Smooth muscle cell of the brain vasculature (primary cell): ENCODE data around the gene MLH1.
"Not testable (repeated sequence)": the region's sequence is repeated elsewhere in the genome, so short reads cannot be mapped to it uniquely, and the experiment has no call there.

ENCODE experiments used
- DNase-seq: peaks from one replicate; pipeline ENCODE4 v3.0.0-alpha.2; 2012; ENCODE audit warnings: low read depth, low spot score

MLH1 gene

DNA sequence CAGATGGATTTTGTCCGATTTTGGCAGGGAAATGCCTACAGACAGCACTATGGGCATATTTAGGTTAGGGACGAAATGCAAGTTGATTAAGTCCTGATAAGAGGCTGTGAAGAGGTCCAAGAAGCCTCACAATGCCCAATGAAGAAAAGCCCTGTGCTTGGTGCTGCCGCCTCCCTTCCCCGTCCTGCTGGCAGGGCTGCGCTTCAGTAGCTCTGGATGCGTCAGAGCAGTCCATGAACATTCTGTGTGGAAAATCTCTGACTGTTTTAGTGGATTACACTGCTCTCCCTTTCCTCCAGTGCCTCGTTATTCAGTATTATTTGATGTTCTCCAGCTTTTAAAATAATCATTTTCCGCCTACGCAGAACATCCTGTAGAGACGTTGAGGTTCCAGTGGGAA, 39.6 kb downstream of the MLH1 start:
- no peak for DNase-seq

DNA sequence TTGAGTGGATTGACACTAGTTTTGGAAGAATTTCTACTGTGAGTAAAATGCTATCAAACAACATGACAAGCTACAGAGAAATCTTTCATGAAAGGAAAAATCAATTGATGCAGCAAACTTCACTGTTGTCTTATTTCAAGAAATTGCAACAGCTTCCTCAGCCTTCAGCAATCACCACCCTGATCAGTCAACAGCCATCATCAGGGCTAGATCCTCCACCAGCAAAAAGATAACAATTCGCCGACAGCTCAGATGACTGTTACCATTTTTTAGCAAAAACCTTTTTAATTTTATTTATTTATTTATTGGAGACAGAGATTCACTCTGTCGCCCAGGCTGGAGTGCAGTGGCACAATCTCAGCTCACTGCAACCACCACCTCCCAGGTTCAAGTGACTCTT, 44.0 kb downstream of the MLH1 start:
- no peak for DNase-seq

DNA sequence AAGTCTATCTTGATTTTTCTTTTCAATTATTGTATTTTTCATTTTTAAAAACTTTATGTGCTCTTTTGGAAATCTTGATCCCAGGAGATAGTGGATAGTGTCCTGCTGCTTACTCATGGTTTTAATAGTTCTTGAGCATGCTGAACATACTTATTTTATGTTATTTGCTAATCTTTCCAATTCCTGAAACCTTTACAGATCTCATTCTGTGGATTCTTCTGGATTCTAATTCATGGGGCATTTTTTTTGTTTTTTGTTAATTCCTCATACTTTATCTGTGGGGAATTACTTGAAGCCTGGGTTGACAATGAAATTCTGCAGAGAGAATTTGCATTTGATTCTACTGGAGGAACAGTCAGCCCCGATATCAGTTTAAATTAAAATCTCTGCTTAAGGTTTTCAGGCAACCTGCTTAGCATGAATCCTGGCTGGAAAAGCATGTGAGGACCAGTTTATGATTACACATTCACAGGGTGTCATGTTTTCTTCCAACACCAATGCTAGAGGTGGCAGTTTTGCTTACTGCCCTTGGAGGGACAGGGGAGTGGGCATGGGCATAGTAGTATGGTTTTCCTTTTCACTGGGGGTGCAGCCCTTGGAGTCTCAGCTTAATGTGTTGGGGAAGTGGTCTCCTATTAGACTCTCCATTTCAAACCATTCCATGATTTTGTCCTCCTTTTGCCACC, 46.0 kb downstream of the MLH1 start:
- DNase-seq = no peak

DNA sequence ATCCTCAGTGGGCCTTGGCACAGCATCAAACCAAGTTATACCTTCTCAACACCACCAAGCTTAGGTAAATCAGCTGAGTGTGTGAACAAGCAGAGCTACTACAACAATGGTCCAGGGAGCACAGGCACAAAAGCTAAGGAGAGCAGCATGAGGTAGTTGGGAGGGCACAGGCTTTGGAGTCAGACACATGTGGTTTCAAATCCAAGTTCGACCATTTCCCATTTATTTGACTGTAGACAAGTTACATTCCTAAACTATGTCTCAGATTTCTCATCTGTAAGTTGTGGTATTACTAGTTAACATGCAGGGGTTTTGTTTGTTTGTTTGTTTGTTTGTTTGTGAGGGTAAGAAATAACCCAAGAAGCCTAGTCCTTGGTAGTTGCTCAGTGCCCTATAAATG, 46.9 kb downstream of the MLH1 start:
- DNase-seq = no peak

DNA sequence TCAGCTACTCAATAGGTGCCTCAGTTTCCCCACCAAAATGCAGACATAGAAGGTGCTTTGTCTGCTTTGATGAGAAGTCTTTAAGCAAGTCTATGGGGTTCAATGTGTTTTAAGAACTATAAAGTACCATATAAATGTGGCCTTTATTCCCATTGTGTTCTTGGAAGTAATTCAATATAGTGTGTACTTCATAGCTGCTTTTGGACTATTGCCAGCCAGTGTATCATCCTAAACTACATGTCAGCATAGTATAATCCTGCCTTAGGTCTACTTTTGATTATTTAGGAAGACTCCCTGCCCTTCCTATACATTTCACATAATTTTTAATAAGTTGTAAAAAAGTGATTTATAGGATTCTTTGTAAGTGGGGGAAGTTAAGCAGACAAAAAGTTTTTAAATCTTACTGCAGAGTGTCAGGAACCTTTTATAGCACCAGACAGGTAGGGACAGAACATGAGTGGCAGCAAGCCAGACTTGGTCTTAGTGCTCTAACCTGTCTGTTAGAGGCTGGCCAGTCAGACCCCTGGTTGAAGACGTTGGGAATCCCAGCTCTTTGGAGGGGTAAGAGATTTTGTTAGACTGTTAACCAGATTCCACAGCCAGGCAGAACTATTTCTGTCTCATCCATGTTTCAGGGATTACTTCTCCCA, 48.4 kb downstream of the MLH1 start:
- DNase-seq = no peak

DNA sequence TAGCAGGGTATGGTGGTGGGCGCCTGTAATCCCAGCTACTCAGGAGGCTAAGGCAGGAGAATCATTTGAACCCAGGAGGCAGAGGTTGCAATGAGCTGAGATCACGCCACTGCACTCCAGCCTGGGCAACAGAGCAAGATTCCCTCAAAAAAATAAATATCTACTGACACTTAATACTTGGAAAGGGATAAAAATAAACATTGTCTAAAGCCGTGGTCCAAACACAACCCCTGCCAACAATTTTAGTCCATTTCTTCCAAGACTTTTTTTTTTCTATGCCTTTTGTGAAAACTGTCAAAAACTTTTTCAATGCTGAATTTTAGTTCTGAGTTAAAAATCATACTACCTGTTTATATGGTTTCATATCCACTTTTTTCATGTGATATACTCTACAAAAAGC, 49.4 kb downstream of the MLH1 start:
- not testable (repeated sequence) for DNase-seq

DNA sequence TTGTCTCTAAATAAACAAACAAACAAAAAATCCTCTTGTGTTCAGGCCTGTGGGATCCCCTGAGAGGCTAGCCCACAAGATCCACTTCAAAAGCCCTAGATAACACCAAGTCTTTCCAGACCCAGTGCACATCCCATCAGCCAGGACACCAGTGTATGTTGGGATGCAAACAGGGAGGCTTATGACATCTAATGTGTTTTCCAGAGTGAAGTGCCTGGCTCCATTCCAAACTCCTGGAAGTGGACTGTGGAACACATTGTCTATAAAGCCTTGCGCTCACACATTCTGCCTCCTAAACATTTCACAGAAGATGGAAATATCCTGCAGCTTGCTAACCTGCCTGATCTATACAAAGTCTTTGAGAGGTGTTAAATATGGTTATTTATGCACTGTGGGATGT, 57.0 kb downstream of the MLH1 start:
- DNase-seq = no peak

DNA sequence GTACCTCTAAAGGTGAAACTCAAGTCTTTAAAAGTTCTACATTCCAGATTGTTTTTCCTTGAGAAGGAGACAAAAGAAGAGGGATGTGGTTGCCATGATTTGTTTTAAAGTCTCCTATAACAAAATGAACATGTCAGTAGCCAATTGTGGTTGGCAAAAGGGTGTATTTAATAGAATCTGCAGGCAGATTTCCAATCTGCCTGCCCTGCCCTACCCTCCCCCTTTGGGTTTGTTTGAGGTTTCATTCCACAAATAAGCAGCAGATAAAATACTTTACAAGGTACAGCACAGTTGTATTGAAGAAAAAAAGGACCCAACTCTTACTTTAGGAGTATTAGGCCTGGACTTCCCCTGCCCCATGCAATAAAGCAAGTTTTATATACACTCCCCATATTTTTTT, 59.5 kb downstream of the MLH1 start:
- DNase-seq = no peak

DNA sequence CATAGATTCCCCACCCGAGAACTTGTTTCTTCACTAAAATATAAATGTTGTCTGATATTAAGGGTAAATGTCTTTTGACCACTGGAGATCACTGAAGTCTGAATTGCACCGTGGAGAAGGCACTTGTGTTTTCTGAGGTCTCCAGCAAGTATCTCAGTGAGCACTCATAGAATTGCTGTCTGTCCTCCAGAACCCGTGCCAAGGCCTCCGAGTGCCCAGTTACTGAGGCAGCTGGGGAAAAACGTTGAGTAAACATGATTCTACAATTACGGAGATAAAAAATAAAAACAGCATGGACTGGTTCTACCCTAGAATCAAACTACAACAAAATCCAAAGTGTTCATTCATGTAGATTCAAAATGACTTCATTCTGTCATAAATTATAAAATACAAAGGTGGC, 60.0 kb downstream of the MLH1 start:
- DNase-seq = no peak

DNA sequence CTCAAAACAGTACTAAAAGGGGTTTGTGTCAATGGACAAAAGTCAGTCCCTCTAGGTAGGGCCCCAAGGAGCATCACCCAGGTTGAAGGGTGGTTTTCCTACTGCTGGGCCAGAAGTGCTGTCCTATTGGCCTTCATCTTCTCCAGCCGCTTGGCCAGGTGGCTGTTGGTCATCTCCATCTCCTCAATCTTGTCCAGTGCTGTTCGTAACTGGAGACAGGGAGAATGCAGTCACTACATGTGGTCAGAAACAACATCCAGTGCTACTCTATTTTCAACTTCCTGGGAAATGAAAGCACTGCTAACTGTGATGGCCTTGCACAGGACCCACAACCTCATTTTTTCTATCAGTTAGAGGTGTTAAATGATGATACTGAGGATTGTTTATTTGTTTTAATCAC, 60.4 kb downstream of the MLH1 start:
- no peak for DNase-seq

DNA sequence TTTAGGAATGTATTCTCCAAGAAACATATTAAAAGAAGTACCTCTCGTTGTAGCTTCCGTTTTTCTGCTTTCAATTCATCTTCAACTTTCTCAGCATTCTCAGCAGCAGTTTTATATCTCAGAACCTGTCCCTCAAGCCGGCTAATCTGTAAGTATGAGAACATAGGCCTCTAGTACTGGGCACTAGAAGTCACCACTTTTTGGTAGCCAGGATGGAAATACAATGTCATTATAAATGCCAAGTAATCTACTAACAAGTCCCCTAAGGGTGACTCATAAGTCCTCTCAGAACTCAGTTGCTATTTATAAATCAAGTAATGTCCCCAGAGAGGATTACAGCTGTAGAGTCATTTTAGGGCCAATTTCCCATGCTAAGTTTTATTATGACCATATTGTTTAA, 61.1 kb downstream of the MLH1 start:
- DNase-seq = no peak

DNA sequence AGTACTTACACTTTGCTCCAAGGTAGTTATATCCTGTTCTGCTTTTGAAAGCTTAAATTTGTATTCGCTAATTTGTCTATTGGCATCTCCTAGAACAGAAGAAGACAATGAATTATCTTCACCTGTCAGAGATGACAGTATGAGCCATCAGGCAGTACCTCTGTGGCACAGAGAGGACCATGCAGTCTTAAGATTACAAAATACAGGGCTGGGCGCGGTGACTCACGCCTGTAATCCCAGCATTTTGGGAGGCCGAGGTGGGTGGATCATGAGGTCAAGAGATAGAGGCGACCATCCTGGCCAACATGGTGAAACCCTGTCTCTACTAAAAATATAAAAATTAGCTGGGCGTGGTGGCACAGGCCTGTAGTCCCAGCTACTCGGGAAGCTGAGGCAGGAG, 61.8 kb downstream of the MLH1 start:
- DNase-seq = not testable (repeated sequence)

DNA sequence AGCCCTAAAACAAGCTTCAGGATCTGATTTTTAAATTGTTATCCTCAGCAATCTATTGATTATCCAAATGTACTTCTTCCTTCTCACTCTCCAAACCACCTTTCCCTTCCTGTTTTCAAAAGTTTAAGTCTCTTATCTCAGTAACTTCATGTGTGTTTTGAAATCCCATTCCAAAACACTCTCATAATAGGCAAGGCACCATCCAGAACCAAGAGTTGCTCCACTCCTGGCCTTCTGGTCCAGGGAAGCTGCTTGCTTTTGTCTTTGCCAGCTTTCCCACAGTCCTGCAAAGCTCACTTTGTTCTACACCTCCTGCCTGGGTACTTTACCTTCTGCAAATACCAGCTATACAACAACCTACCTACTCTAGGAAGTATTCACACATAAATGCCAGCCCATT, 63.5 kb downstream of the MLH1 start:
- DNase-seq = no peak

DNA sequence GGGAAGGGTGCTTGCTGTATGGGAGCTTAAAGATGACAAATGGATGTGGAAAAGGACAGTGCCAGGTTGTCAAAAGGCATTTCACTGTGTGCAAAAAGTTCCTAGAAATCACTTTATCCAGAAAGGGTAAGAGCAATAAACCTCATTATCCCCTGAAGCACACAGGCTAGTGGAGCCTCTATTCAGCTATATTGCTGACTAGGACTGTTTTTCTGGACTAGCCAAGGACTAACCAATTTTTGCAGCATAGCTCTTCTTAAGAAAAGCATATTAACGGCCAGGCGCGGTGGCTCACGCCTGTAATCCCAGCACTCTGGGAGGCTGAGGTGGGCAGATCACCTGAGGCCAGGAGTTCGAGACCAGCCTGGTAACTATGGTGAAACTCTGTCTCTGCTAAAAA, 64.8 kb downstream of the MLH1 start:
- DNase-seq = no peak

DNA sequence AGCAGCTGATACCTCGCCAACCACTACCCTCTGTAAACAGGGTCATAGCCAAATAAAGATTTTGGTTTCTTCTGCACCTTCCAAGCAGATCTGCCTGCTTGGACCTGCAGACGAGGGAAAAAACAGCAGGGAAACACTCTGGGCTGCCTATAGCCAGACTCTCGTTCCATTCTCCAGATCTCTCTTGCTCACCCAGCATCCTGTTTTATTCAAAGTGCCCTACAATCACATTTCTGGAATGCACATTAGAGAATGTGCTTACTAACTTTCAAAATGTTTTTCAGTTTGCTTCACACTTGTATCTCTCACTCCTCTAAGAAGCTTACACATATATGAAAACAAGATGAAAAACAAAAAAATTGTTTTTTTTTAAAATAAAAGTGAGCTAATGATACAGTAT, 71.4 kb downstream of the MLH1 start:
- DNase-seq = no peak

DNA sequence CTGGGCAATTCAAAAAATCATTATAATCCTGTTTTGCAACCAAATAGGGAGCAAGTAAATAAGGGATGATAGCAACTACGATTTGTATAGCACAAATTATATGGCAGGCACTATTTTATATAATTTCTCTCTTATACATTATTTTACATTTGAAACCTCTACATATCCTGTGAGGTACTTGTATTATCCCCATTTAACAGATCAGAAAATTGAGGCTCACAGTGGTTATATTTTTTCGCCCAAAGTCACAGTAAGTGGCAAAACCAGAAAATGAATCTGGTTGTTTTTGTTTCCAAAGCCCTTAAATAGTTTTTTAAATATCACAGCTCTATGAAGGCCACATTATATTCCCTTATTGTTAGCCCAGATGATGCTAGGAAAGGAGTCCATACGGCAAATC, 74.3 kb downstream of the MLH1 start:
- DNase-seq = no peak

DNA sequence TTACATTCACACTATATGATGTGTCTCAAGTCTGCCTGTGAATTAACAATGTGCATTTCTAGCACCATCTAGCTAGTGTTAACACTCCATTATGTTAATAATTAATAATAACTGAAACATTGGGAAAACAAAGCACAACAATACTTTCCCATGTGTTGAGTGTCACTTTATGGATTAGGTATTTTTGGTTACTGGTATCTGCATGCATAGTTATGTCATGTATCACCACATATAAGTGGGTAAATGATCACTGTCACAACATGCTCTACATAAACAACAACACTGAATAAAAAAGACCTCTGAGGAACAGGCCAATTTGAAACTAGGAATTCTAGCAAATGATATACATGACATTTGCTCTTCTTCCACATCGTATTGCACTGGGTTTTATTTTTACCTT, 74.7 kb downstream of the MLH1 start:
- DNase-seq = no peak

DNA sequence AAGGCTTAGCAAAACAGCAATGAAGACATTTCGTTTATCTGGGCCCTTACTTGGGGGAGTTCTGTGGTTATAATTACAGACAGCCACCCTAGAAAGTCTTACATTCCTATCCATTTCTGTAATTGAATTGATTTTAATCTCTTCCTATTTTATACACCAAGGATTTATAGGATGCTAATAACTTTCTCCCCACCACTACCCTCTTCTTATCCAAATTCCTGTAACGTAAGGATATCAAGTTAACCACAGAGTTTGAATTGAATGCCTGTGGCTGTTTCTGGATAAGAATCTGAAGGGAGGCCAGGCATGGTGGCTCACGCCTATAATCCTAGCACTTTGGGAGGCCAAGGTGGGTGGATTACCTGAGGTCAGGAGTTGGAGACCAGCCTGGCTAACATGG, 78.6 kb downstream of the MLH1 start:
- no peak for DNase-seq

DNA sequence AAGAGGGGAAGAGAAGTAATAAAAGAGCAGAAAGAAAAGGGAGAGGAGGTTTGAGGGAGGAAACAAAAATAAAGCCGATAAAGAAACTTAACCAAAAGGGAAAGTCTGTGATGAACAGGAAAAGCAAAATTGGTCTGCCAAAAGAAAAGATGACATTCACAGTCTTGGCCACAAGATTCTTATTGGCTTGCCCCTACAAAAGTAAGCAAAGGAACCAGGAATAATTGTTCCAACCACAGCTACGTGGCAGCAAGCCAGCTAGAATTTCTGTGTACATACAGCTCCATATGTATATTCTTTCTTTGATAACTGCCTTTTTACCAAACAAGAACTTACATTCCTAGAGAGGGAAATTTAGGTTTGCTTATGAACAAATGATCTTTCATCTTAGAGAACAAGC, 79.6 kb downstream of the MLH1 start:
- peak; percentile 44 for DNase-seq

DNA sequence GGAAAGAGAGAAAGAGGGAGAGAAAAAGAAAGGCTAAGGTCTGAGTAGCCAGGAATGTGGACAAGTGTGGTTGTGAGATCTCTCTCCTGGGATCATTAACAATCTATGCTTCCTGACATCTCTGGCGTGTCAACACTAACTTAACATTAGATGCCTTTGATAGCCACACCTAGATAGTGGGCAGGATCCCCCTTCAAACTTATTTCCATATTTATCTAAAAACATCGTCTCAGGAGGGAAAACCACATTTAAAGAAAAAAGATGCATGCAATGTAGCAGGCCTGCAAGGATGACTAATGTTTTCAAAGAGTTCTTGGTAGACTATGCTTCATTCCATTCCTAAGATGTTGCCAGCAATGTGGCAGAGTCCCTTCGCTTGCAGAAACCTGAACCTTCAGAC, 80.9 kb downstream of the MLH1 start:
- DNase-seq = peak; percentile 23

DNA sequence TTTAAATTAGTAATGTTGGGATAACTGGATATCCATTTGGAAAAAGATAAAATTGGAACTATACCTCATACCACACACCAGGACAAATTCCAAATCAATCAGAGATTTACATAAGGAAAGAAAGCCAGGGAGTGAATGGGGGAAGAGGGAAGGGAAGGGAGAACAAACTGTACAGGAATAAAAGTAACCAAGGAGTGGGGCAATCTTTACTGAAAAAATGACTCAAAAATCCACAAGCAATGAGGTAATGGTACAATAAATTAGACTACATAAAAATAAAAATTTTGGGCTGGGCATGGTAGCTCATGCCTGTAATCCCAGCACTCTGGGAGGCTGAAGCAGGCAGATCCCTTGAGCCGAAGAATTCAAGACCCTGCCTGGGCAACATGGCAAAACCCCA, 82.6 kb downstream of the MLH1 start:
- no peak for DNase-seq

DNA sequence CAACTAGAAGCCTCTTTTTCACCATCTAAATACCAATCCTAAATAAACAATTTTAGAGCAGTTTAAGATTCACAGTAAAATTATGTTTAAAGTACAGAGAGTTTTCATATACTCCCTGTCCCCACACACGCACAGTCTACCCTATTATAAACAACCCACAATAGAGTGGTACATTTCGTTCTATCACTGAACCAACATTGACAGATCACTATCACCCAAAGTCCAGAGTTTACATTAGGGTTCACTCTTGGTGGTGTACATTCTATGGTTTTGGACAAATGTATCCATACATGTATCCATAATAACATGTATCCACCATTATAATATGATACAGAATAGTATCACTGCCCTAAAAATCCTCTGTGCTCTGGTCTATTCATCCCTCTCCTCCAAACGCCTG, 89.0 kb downstream of the MLH1 start:
- no peak for DNase-seq

DNA sequence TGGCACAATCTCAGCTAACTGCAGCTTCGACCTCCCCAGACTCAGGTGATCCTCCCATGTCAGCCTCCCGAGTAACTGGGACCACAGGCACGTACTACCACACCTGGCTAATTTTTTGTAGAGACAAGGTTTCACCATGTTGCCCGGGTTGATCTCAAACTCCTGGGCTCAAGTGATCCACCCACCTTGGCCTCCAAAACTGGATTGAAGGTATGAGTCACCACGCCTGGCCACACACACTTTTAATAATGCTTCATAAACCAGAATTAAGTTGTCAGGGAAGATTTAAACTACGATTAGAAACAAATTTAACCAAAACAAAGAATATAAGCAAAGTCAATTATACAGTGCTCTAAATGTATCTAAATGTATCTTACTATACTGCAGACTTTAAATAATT, 93.6 kb downstream of the MLH1 start:
- DNase-seq = no peak

DNA sequence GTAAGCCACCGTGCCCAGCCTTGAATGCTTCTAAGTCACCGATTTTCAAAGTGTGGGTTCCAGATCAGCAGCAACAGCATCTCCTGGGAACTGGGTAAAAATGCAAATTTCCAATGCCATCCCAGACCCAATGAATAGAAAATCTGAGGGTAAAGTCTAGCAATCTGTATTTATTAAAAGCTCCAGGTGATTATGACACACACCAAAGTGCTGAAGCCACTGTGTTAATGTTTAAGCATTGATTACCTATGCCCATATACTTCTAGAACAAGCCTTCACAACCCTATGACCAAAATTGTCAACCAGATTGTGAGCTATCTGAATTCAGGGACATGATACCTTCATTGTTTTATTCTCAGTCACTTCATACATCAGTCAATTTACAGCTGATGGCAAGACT, 94.6 kb downstream of the MLH1 start:
- DNase-seq = no peak
